Stimulated activated CD4-positive, alpha-beta T cell treated with anti-CD3 and anti-CD28 coated beads, Interleukin-1b, Interleukin-23, amount 100 ng/mL, for 4 hours (primary cell): ENCODE measurements around the gene STK32B.
"Not testable (repeated sequence)": the region's sequence is repeated elsewhere in the genome, so short reads cannot be mapped to it uniquely, and the experiment has no call there.

Experiments
- DNase-seq, 2 donors: peaks; one replicate each; pipeline ENCODE4 v3.0.0-alpha.2; 2020; ENCODE audit warnings: low read depth in 2 of 2

Gene STK32B

DNA sequence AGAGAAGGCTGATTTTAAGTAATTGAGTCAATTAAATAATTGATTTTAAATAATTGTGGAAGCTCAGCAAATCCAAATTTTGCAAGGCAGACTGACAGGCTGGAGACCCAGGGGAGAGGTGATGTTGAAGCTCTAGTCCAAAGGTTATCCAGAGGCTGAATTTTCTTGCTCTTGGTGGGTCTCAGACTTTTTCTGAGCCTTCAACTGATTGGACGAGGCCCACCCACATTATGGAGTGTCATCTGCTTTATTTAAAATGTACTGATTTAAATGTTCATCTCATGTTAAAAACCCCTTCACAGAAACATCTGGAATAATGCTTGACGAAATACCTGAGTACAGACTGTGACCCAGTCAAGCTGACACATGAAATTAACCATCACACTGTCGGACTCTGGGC lies 20.4 kb upstream of the STK32B start:
- DNase-seq = no peak

DNA sequence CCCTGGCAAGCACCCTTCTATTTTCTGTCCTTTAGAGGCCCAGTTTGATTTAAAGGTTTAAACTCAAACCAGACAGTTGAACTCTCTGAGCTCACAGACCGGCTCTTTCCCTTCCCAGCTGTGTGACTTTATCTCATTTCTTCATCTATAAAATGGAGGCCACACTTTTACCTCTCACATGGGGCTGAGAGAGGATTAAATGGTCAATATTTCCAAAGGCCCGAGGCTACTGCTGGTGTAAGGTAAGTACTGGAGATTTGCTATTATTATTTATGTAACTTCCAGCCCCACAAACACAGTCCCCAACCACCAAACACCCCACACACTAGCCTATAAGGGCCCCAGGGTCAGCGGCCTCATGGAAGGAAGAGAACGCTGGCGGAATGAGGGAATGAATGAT lies 18.5 kb upstream of the STK32B start:
- DNase-seq = no peak

DNA sequence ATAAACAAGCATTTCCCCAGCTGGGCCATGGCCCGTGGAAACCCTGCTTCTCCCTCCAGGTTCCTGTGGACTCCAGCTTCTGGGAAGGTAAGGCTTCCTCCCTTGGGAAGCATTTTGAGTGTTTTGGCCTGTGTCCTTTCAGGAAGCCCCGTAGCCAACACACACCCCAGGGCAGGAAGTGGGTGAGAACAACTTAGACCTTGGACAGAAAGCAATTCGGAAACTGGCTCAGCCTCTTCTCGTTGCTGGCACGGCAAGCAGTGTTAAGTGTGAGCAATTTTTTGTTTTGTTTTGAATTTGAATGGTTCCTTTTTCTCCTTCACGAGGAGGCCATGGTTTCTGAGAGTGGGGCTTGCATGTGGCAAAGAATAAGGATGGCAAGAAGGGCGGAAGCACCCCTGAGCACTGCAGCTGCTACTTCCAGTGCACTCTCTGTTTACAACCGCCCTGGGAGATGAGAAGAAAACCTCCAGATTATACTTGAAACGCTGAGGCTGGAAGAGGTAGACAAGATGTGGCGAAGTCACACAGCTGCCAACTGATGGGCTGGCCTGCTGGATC lies 17.9 kb upstream of the STK32B start:
- DNase-seq = no peak

DNA sequence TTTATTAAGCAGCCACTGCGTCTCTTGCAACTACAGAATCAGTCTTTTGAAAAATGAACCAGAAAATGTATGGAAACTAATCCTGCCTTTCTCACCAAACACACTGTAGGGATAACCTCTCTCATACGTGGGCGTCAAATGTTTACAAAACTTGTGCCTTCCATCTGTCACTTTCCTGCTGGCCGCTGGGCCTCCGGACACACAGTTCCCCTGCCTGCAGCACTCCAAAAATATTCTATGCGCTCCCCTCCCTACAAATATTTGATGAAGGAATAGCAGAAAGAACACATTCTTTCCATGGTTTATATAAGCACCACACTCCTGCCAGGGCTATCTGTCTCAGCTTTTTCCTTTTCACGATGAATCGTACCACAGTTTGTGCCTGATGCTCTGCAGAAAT lies 17.1 kb upstream of the STK32B start:
- DNase-seq = no peak

DNA sequence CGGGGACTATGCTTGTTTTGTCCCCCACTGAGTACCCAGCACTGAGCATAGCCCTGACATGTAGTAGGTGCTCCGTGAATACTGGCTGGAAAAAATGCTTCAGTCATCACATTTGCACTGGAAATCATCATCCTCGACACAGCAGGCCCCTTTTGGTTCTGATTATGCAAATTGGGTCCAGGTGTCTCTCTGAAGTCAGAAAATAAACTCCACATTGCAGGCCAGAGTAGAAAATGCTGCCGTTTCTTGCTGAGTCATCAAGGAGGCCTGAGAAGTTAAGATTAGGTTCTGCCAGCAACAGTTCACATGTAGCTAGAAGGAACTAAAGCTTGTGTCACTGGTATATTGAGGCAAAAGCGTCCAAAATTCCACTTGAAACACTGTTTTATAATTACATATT lies 15.0 kb upstream of the STK32B start:
- no peak for DNase-seq

DNA sequence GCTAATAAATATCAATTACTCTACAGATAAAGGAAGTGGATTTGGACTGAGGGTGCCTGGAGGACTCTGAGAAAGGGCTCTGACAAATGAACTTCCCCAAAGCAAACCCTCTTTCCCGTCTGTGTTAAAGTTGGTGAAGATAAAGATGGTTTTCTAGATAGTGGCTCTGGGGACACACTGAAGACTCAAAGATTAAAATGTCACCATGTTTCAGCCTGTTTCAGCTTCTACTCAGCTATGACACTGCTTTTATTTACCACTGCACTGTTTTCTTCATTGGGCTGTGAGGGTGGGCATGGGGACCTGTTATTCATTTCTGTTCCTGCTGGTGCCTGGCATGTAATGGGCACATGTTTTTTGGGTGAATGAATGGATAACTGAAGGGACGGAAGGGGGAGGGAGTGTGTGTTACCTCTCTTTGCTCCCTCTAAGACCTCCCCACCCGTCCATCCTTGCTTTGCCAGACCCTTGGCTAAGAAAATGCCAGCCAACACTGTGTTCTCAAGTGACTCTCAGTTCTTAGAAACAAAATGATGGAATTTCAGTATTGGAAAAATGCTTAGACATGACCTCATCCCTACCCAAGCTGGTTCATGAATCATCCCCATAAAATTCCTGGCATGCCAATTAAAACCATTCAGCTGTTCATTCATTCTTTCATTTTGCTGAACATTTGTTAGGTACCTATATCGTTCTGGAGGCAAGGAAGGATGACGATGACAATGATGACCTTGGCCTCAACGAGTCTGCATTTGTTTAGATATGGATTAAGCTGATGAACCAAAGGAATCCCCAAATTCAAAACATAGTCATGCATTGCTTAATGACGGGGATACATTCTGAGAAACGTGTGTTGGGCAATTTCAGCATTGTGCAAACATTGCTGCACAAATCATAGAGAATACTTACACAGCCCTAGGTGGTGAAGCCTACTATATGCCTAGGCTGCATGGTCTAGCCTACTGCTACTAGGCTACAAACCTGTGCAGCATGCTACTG lies 13.4 kb upstream of the STK32B start:
- DNase-seq = no peak

DNA sequence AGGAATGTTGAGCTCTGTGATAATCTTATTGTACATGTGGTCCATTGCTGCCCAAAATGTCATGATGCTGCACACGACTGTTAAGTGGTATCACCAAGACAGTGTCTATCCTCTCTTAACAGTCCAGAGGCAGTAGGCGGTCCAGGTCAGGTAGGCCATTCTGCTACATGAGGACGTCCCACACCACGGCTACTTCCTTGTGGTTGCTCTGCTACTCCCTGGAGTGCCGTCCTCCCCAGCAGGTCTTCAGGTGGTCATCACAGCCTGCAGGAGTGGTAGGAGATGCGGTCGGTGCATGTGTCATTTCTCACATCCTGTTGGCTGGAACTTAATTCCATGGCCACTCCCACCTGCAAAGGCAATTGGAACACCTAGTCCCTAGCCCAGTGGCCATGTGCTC lies 11.5 kb upstream of the STK32B start:
- DNase-seq = no peak

DNA sequence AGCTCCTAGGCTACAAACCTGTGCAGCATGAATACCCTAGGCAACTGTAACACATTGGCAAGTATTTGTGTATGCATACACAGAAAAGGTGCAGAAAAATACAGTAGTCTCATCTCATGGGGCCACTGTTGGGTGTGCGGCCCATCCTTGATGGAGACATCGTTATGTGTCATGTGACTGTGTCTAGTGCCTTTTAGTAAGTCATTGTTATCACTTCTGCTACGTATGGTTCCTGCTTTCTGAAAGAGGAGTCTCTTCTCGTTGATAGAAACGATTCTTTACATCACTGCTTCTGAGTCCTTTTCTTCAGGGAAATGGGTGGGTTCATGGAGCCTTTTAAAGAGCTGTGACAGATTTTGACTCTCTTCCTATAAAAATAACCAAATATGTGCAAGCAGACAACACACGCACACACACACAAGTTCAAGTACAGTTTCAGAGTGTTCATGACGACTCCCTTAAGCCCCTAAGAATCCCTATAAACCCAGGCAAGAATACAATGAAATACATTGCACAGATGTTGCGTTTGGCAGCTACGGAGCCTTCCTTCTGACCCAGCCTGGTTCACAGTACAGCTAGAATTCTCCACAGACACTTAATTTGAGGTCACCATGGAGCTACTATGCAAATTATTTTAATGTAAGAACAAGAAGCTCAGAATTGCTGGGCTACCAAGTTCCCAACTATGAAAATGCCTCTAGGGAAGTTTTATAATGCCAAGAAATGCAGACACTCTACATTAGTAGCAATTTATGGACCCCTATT lies 10.2 kb upstream of the STK32B start:
- no peak for DNase-seq

DNA sequence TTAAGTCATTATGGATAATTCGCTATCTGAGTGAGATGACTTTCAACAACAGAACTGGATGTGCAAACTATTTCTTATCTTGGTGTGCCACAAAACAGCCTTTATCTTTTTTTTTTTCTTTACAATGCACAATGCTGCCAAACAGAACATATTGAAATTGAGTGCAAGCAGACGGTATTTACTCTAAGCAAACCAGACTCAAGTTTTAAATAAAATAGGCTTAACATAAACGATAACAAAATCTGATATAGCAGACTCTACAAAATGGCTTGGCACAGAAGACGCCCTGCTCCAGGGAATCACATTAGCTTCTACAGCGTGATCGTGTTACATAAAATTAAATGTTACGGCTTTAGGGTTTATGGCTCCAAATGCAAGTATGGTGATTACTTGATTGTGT lies 9.6 kb upstream of the STK32B start:
- DNase-seq = no peak

DNA sequence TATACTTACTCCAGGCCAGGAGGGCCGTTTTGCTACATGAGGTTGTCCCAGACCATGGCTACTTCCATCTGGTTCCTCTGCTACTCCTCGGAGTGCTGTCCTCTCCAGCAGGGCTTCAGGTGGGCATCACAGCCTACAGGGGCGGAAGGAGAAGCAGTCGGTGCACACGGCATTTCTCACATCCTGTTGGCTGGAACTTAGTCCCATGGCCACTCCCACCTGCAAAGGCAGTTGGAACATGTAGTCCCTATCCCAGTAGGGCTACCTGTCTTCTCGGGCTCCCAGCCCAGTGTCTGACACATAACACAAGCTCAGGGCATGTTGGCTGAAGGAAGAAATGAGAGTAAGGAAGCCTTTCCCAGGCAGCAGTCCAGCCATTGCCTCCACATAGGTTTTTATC lies 7.7 kb upstream of the STK32B start:
- DNase-seq = no peak

DNA sequence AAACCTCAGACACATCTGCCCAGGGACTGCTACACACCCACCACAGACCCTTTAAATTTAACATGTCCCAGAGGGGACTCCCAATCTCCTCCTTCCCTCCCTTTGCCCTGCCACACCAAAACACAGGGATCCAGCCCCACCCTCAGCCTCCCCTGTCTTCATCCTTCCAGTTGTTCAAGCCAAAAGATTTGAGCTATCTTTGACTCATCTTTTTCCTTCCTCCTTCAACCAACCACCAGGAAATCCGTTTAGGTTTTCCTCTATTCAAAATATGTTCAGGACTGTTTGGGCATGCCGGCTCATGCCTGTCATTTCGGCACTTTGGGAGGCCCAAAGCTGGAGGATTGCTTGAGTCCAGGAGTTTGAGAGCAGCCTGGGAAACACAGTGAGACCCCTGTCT lies 6.9 kb upstream of the STK32B start:
- no peak for DNase-seq

DNA sequence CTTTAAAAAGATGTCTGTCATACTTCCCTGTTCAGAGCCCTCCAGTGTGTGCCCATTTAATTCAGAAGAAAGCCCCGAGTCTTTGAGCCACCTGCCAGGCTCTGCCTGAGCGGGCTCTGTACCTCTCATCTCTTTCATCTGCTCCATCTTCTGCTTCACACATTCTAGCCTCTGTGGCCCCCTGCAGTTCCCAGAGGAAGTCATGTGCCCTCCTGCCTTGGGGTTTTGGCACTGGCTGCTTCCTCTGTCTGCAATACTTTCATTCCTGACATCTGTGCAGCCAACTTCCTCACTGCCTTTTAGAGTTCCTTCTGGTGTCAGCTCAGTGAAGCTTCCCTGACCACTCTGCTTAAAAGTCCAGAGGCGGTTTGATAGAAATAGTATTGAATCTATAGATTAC lies 6.2 kb upstream of the STK32B start:
- no peak for DNase-seq

DNA sequence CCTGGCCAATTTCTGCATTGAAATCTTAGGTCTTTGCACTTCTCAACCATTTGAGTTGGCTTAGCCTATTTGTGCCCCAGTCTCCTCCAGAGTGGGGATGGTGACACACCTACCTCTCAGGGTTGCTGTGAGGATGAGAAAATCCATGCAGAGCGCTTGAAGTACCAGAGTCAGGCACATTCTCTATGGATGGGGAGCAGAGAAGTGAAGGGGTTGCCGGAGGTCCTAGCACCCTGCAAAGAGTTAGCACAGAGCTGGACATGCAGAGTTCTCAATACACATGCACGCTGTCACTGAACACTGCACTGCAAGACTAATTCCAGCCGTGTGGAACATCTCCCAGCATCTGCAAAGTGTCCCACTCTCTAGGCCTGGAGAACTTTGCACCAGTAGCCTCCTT lies 2.6 kb upstream of the STK32B start:
- no peak for DNase-seq

DNA sequence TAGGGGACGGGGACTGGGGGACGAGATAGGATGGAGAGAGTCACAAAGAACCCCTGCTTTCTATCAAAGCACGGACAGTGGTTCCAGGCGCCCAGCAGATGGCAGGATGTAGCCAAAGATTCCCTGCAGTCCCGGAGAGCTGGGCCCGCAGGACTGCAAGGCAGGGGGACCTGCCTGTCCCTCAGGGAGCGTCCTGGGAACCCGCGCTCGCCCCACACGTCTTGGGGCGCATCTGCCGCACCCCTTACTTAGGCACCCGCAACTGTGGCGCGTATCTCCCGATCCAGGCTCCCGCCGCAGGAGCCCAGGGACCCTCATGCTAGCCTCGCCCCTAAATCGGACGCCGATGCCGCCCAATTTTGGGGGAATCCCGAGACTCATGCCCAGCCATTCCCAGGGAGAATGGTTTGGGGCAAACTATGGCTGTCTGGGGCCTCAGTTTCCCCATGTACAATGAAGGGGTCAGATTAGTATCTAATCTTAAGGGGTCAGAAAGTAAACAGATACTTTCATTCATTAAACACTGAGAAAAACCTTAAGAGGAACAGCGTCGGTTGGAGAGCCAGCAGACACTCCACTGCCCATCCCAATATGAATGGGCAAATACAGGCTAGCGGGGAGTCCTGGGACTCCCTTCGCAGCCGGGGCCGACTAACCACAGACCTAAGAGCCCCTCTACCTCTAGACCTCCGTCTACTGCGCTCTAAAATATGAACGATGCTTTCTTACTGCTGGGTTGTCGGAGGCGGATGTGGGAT lies 581 bp upstream of the STK32B start:
- no peak for DNase-seq

DNA sequence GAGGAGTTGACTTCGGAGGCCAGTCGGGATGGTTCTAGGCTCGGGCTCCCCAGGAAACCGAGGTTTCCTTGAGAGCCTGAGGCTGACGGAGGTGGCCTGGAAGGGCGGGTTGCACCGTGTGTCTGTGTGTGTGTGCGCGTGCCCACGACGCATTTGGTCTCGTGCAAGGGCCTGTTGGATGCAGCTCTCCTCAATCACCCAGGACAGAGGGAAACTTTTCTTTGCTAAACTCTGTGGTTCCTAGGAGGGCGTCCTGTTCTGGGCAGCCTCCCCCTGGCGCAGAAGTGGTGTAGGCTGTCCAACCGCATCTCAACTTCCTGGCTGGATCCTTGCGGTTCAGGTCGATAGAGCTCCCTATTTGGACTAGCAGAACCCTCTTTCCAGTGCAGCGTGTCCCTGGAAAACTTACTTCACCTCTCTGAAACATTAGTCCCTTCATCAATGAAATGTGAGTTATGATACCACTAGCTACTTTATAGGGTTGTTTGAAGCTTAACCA lies 973 bp downstream of the STK32B start:
- DNase-seq = no peak

DNA sequence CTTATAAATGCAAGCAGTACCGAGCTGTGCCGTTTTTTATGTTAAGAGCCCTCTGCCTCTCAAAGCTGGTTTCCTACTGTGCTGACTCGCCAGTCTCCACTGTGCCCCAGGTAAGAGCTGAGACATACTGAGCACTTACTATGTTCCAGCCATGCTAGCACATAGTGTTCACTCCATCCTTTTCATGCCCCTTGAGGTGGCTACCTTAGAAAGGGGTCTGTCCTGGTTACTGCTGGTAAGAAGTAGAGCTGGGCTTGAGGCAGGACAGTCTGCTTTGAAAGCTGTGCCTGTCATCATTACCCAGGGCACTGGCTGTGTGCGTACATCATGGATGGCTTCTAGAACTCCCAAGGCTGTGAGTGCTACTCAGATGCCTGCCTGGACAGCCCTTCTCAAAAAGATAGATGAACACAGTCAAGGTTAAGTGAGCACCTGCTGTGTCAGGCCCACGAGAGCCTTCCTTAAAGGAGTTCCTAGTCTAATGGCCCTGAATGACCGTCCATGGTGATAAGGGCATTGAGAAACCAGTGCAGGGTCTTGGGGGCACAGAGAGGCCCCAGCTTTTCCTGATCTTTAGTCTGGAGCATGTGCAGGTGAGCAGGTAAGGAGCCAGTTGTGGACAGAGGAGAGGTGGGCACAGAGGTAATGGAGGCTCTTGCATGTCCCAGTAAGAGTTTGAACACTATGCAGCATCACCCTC lies 1.6 kb downstream of the STK32B start:
- no peak for DNase-seq

DNA sequence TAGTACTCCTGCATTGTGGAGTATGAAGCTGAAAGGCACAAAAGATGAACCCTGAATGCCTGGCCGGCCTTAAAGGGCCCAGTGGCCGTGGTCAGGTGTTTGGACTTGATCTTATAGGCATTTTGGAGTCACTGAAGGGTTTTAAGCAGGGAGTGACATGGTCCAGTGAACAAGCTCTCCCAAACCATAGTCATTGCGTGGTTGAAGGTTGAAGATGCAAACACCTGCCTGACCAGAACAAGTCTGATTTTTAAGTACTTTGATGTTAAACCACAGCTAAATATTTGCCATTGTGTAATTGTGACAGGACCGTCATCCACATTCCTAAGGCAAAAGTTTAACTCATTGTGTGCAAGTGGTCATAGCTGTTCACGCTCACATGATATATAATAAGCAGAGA lies 3.3 kb downstream of the STK32B start:
- no peak for DNase-seq

DNA sequence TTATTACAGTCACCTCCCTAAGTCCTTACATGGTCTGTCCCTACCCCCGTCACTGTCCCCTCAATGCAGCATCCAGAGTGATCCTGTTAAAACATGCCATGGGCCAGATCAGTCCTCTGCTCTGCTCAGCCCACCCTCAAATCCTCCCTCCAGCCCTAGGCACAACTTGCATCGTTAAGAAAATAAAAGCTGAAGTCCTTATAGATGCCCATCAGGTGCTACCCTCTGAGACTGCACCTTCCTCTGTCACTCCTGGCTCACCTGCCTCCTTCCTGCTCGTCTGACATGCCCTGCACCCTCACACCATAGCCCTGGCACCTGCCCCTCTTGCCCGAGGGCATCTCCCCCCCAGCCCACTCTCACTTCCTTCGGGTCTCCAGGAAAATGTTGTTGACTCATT lies 4.1 kb downstream of the STK32B start:
- no peak for DNase-seq

DNA sequence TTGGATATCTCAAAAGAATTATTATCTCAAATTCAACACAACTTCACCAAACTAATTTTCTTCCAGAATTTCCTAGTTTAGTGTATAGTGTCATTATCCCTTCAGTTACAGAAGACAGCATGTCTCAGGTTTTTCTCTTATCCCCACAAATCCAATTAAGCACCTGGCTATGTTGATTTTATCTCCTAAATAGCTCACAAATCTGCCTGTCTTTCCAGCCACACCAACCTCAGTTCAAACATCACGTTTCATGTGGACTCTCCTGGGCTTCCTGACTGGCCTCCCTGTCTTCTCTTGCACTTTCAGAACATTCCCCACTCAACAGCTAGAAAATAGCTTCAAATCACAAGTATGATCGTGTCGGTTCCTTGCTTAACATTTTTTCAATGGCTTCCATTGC lies 14.8 kb downstream of the STK32B start:
- no peak for DNase-seq

DNA sequence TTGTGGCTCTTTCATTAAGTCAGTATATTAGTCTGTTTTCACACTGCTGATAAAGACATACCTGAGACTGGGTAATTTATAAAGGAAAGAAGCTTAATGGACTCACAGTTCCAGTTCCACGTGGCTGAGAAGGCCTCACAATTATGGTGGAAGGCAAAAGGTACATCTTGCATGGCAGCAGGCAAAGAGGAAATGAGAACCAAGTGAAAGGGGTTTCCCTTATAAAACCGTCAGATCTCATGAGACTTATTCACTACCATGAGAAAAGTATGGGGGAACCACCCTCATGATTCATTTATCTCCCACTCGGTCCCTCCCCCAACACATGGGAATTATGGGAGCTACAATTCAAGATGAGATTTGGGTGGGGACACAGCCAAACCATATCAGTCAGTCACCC lies 15.7 kb downstream of the STK32B start:
- DNase-seq = not testable (repeated sequence)

DNA sequence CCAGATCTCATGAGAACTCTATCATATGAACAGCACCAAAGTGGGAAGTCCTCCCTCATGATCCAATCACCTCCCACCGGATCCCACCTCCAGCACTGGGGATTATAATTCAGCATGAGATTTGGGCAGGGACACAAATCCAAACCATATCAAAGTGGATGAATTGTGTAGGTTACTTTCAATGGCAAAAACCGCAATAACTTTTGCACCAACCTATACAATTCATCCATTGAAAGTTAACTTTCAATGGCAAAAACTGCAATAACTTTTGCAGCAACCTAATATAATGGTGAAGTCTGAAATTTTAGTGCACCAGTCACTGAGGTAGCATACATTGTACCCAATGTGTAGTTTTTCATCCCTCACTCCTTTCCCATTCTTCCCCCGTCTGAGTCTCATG lies 16.6 kb downstream of the STK32B start:
- DNase-seq = no peak
